IMR-90 (cell line): ENCODE data around the gene NNAT. TPM values are rescaled to one million over a fixed set of nuclear protein-coding genes. Genes with fewer than 3 reads are reported as not detected.
A peak's percentile ranks its signal among the peaks of the same experiment; 100 is the strongest.

ENCODE experiments used
- ATAC-seq: fragments of 200-7000 bp; cut with Tn5 transposase; 2 replicates; pipeline ENCODE4 v1.9.1; 2020; ENCODE audit warnings: low read depth, mild to moderate bottlenecking, moderate library complexity
- BruUV-seq: library from RNA; stranded (reverse); fragments of 400-500 nt; replicated peaks from 2 replicates; lab custom pipeline; 2021; lab: Mats Ljungman, UMichigan
- CTCF ChIA-PET: fragments of 300-600 bp; formaldehyde crosslinking; extraction: SDS; loops from one replicate; lab custom pipeline; 2021; ENCODE audit warnings: antibody characterized with exemption; lab: Yijun Ruan, JAX
- POLR2A ChIA-PET: fragments of 300-600 bp; sonication (Branson Sonifier 250); formaldehyde crosslinking; loops from one replicate; lab custom pipeline; 2022; ENCODE audit warnings: antibody characterized with exemption; ENCODE audit not compliant: unreplicated experiment; lab: Charles Lee
- DNase-seq: peaks from one replicate; pipeline ENCODE4 v3.0.0; 2013
- H2AFZ ChIP-seq: replicated peaks from 2 replicates; pipeline ENCODE3; 2013; ENCODE audit warnings: low read length, mild to moderate bottlenecking; ENCODE audit not compliant: poor library complexity
- H2AK5ac ChIP-seq: 2 replicates; pipeline ENCODE4 v1.6.1; 2013; ENCODE audit warnings: low read depth, low read length, inconsistent platforms
- H2AK9ac ChIP-seq: replicated peaks from 2 replicates; pipeline ENCODE3; 2013; ENCODE audit warnings: mild to moderate bottlenecking, low read depth, low read length, moderate library complexity; ENCODE audit not compliant: poor library complexity
- H2BK120ac ChIP-seq: 2 replicates; pipeline ENCODE4 v1.6.1; 2013; ENCODE audit warnings: low read depth, low read length, inconsistent platforms
- H2BK15ac ChIP-seq: 3 replicates; pipeline ENCODE4 v1.6.1; 2013; ENCODE audit warnings: low read depth, low read length, inconsistent platforms
- H2BK20ac ChIP-seq: 2 replicates; pipeline ENCODE4 v1.6.1; 2013; ENCODE audit warnings: low read depth, mild to moderate bottlenecking, inconsistent platforms, low read length, moderate library complexity
- H2BK5ac ChIP-seq: 2 replicates; pipeline ENCODE4 v1.6.1; 2013; ENCODE audit warnings: mild to moderate bottlenecking, low read depth, low read length, inconsistent platforms; ENCODE audit not compliant: poor library complexity, severe bottlenecking
- H3K14ac ChIP-seq: replicated peaks from 2 replicates; pipeline ENCODE4 v1.6.1; 2013; ENCODE audit warnings: low read depth, low read length, inconsistent platforms
- H3K18ac ChIP-seq: 2 replicates; pipeline ENCODE4 v1.6.1; 2013; ENCODE audit warnings: low read depth, low read length, control low read depth
- H3K23ac ChIP-seq: 2 replicates; pipeline ENCODE4 v1.6.1; 2013; ENCODE audit warnings: low read depth, low read length, inconsistent platforms
- H3K27ac ChIP-seq: 2 replicates; pipeline ENCODE4 v1.5.1; 2013; ENCODE audit warnings: mild to moderate bottlenecking, control low read depth, low read length; ENCODE audit not compliant: insufficient read depth
- H3K27me3 ChIP-seq: 2 replicates; pipeline ENCODE4 v1.6.1; 2013; ENCODE audit warnings: low read length; ENCODE audit not compliant: control insufficient read depth, insufficient read depth
- H3K36me3 ChIP-seq: 2 replicates; pipeline ENCODE4 v1.6.1; 2013; ENCODE audit warnings: low read length, mixed read lengths; ENCODE audit not compliant: control insufficient read depth, insufficient read depth
- H3K4ac ChIP-seq: 2 replicates; pipeline ENCODE4 v1.6.1; 2013; ENCODE audit warnings: low read depth, low read length, inconsistent platforms
- H3K4me1 ChIP-seq: 2 replicates; pipeline ENCODE4 v1.6.1; 2013; ENCODE audit warnings: low read length, mixed read lengths; ENCODE audit not compliant: control insufficient read depth, insufficient read depth
- H3K4me2 ChIP-seq: 2 replicates; pipeline ENCODE4 v1.6.1; 2013; ENCODE audit warnings: low read depth, mild to moderate bottlenecking, control low read depth, low read length, moderate library complexity
- H3K4me3 ChIP-seq: 2 replicates; pipeline ENCODE4 v1.5.1; 2013; ENCODE audit warnings: low read depth, mild to moderate bottlenecking, control low read depth, low read length, moderate library complexity; ENCODE audit not compliant: insufficient read depth
- H3K56ac ChIP-seq: 2 replicates; pipeline ENCODE4 v1.6.1; 2013; ENCODE audit warnings: low read length, inconsistent platforms; ENCODE audit not compliant: insufficient read depth; ENCODE audit errors: extremely low read depth
- H3K79me1 ChIP-seq, 2 experiments: 2 replicates each; pipeline ENCODE4 v1.6.1; 2013; ENCODE audit warnings: low read length in 2 of 2, inconsistent platforms in 1 of 2, low read depth in 1 of 2
- H3K9ac ChIP-seq: 2 replicates; pipeline ENCODE4 v1.6.1; 2013; ENCODE audit warnings: low read depth, low read length, control low read depth
- H3K9me1 ChIP-seq: 2 replicates; pipeline ENCODE4 v1.6.1; 2013; ENCODE audit warnings: low read length, inconsistent platforms; ENCODE audit not compliant: insufficient read depth
- H3K9me3 ChIP-seq: 2 replicates; pipeline ENCODE4 v1.6.1; 2013; ENCODE audit warnings: low read length; ENCODE audit not compliant: control insufficient read depth, insufficient read depth
- H4K20me1 ChIP-seq: 2 replicates; pipeline ENCODE4 v1.6.1; 2013; ENCODE audit warnings: low read length, inconsistent platforms; ENCODE audit not compliant: insufficient read depth
- H4K5ac ChIP-seq: 2 replicates; pipeline ENCODE4 v1.6.1; 2013; ENCODE audit warnings: mild to moderate bottlenecking, low read depth, low read length, control low read depth
- H4K8ac ChIP-seq, 2 experiments: 2 replicates each; pipeline ENCODE4 v1.6.1; 2013; ENCODE audit warnings: low read depth in 2 of 2, low read length in 2 of 2, control low read depth in 1 of 2, inconsistent platforms in 1 of 2
- H4K91ac ChIP-seq: 2 replicates; pipeline ENCODE4 v1.6.1; 2013; ENCODE audit warnings: low read depth, low read length, inconsistent platforms; ENCODE audit not compliant: insufficient read depth
- BHLHE40 ChIP-seq: fragments of 150-350 bp; IDR thresholded peaks from 2 replicates; pipeline ENCODE4 v1.6.1; 2016; ENCODE audit warnings: mild to moderate bottlenecking, low read depth, low read length
- CHD1 ChIP-seq: IDR thresholded peaks from 2 replicates; pipeline ENCODE4 v1.6.1; 2012; ENCODE audit warnings: low read depth, low read length, improper control_type of control experiment
- WGBS, 2 experiments: methylation state at CpG; one replicate each; pipeline versions ENCODE4 v1.1.5 to v1.1.7; 2013; ENCODE audit warnings: missing lambda C conversion rate in 2 of 2; ENCODE audit not compliant: insufficient read length in 1 of 2; ENCODE audit errors: extremely low coverage in 2 of 2; 5-methylcytosine and 5-hydroxymethylcytosine counted together
- dilution Hi-C: fragments of 300-500 bp; cut with HindIII; formaldehyde crosslinking; loops from one replicate; pipeline ENCODE4 v1.14.3; 2018; ENCODE audit warnings: low sequenced_read_pairs; ENCODE audit not compliant: unreplicated experiment
- in situ Hi-C: fragments of 300-500 bp; cut with MboI; formaldehyde crosslinking; loops from 3 replicates; pipeline ENCODE4 v1.14.3; 2019; ENCODE audit warnings: low sequenced_read_pairs, inconsistent platforms, mixed read lengths
- intact Hi-C: fragments of 100-400 bp; cut with micrococcal nuclease; formaldehyde crosslinking; loops from 2 replicates; pipeline ENCODE4 v1.10.0; 2022
- polyA plus RNA-seq, 3 experiments: library from polyadenylated mRNA; depleted of rRNA; stranded (reverse); fragments of >200 nt; gene quantifications; 2 replicates each; pipeline ENCODE4 v1.2.3, GENCODE V29; 2012; ENCODE audit warnings: low replicate concordance in 1 of 3
- total RNA-seq: library from RNA; depleted of rRNA; stranded (reverse); fragments of >200 nt; gene quantifications from 2 replicates; pipeline ENCODE4 v1.2.3, GENCODE V29; 2012

Gene NNAT
- total and polyA plus RNA-seq, 2 of the 4 experiments (the other 2 are of a cell fraction) = 2.0 to 6.5 TPM

GRCh38 chr20:37542281-37542680 lies 21.2 kb downstream of the NNAT start:
- H2BK20ac ChIP-seq = no peak overlapping the region
- H3K14ac ChIP-seq = no peak overlapping the region
- no peak overlapping the region for H3K4me3 ChIP-seq
- H3K9ac ChIP-seq = no peak overlapping the region
- BruUV-seq = no TSS peak
- no peak overlapping the region for H4K5ac ChIP-seq
- no peaks in the 10 kb centered on the region for H3K9me1 ChIP-seq
- intact Hi-C loops = no loop called here
- H3K27ac ChIP-seq = no peak overlapping the region
- no peak overlapping the region for H2AK9ac ChIP-seq
- H2AFZ ChIP-seq = no peak overlapping the region
- no peak overlapping the region for H2BK120ac ChIP-seq
- no peaks in the 10 kb centered on the region for H3K79me1 ChIP-seq
- no CpG with 5 or more reads among the region's 6 CpGs for WGBS, 2 experiments
- in situ Hi-C loops = no loop called here
- H2AK5ac ChIP-seq = no peak overlapping the region
- DNase-seq = peak; percentile 37
- H4K91ac ChIP-seq = no peak overlapping the region; the same call in 1 of the 2 replicates
- H3K56ac ChIP-seq = no peak overlapping the region
- H3K18ac ChIP-seq = no peak overlapping the region
- POLR2A ChIA-PET = no interaction called here
- no peaks in the 10 kb centered on the region for H4K20me1 ChIP-seq
- H3K36me3 ChIP-seq = no peaks in the 10 kb centered on the region
- no peak overlapping the region for H2BK15ac ChIP-seq
- TF ChIP-seq CHD1 (no peak), BHLHE40 (peak; percentile 48; the same call in 1 of the 2 replicates)
- H3K4me2 ChIP-seq = no peak overlapping the region
- dilution Hi-C loops = no loop called here
- no peaks in the 10 kb centered on the region for H3K4me1 ChIP-seq
- no peak overlapping the region for H4K8ac ChIP-seq
- CTCF ChIA-PET = interaction anchor here (1.4 kb wide), 1 partner anchor 347 kb away, joined by 3 read pairs; no protein-coding TSS in a partner anchor
- peaks cover 6% of the 10 kb centered on the region for H3K27me3 ChIP-seq
- H2BK5ac ChIP-seq = no peak overlapping the region
- no peaks in the 10 kb centered on the region for H3K9me3 ChIP-seq
- ATAC-seq = no peak
- H3K23ac ChIP-seq = no peak overlapping the region
- H3K4ac ChIP-seq = no peak overlapping the region
